A673 (cell line): ENCODE data around the gene CBLC.

Source experiments
- EZH2 ChIP-seq: fragments of 200-600 bp; sonication (generic); IDR thresholded peaks from 2 replicates; pipeline ENCODE4 v1.6.1; 2017; ENCODE audit warnings: borderline replicate concordance, low read depth, mild to moderate bottlenecking, mixed read lengths, antibody characterized with exemption, low read length; ENCODE audit not compliant: poor library complexity, severe bottlenecking
- TF ChIP-seq, protein P1 (sequence below): fragments of 300-800, 200-600 bp; sonication (generic); conservative IDR thresholded peaks from 2 replicates; pipeline ENCODE4 v1.5.1; 2017; ENCODE audit warnings: low read depth, mild to moderate bottlenecking, antibody characterized with exemption, low read length, moderate library complexity, mixed read lengths

- no peak for TF ChIP-seq EZH2
- TF ChIP-seq, protein P1, sequence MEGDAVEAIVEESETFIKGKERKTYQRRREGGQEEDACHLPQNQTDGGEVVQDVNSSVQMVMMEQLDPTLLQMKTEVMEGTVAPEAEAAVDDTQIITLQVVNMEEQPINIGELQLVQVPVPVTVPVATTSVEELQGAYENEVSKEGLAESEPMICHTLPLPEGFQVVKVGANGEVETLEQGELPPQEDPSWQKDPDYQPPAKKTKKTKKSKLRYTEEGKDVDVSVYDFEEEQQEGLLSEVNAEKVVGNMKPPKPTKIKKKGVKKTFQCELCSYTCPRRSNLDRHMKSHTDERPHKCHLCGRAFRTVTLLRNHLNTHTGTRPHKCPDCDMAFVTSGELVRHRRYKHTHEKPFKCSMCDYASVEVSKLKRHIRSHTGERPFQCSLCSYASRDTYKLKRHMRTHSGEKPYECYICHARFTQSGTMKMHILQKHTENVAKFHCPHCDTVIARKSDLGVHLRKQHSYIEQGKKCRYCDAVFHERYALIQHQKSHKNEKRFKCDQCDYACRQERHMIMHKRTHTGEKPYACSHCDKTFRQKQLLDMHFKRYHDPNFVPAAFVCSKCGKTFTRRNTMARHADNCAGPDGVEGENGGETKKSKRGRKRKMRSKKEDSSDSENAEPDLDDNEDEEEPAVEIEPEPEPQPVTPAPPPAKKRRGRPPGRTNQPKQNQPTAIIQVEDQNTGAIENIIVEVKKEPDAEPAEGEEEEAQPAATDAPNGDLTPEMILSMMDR, result no peak
Measured at GRCh38 chr19:44814517-44814916, 36.8 kb downstream of the CBLC start.
